KBM-7 (cell line): ENCODE data around the gene TRPV4.
A peak's percentile ranks its signal among the peaks of the same experiment; 100 is the strongest.

Experiments
- DNase-seq: peaks from one replicate; pipeline ENCODE4 v3.0.0-alpha.2; 2015
- in situ Hi-C: fragments of 300-500 bp; cut with MboI; formaldehyde crosslinking; loops from 2 replicates; pipeline ENCODE4 v1.14.3; 2020; ENCODE audit warnings: low sequenced_read_pairs, low pct_unique_long_range_greater_than_20kb, mixed read lengths

The TRPV4 gene

GRCh38 chr12:109770104-109770860, 62.9 kb downstream of the TRPV4 start:
- no peak for DNase-seq

DNA sequence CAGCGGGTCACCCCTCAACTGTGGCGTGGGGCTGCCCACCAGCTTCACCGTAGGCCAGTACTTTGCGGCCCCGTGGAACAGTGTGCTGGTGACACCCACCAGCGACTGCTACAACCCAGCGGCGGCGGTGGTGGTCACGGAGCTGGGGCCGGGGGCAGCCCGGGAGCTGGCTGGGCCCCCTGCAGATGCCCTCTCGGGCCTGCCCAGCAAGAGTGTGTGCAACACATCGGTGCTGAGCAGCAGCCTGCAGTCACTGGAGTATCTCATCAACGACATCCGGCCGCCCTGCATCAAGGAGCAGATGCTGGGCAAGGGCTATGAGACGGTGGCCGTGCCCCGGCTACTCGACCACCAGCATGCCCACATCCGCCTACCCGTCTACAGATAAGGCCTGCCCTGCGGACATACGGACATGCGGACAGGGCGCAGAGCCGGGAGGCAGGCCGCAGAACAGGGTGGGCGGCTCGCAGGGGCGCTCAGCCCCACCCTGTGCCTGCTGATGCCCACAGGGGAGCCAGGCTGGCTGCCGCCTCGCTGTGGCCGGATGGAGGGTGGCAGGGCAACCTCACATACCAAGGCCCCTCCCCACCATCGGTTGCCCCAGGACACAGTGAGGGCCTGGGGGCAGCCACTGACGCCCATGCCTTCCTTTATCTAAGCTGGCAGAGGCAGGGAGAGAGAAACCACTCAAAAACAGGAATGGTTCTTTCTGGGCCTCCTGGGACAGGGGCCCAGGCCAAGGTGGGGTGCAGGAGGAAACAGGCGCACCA, 64.1 kb downstream of the TRPV4 start:
- DNase-seq = no peak
- in situ Hi-C loops = no loop called here

More at GRCh38 chr12:109770104-109770860, 62.9 kb downstream of the TRPV4 start:
- in situ Hi-C loops = loop anchor here (10.0 kb wide), 1 partner anchor 245 kb away; no protein-coding TSS in a partner anchor

DNA sequence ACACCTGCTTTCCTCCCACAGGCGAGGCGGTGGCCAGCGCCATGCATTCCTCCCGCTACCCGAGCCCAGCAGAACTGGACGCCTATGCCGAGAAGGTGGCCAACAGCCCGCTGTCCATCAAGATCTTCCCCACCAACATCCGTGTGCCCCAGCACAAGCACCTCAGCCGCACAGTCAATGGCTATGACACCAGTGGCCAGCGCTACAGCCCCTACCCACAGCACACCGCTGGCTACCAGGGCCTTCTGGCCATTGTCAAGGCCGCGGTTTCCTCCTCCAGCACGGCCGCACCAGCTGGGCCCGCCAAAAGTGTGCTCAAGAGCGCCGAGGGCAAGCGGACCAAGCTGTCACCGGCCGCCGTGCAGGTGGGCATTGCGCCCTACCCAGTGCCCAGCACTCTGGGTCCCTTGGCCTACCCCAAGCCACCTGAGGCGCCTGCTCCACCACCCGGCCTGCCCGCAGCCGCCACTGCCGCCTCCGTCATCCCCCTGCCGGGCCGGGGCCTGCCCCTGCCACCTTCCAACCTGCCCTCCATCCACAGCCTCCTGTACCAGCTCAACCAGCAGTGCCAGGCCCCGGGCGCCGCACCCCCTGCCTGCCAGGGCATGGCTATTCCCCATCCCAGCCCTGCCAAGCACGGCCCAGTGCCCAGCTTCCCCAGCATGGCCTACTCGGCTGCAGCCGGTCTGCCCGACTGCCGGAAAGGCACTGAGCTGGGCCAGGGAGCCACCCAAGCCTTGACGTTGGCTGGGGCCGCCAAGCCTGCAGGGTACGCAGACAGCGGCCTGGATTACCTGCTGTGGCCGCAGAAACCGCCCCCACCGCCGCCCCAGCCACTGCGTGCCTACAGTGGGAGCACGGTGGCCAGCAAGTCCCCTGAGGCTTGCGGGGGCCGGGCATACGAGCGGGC, 65.0 kb downstream of the TRPV4 start:
- DNase-seq = no peak
- in situ Hi-C loops = no loop called here

- in situ Hi-C loops = no loop called here
- no peak for DNase-seq
Measured at GRCh38 chr12:109767456-109767855, 65.7 kb downstream of the TRPV4 start.

DNA sequence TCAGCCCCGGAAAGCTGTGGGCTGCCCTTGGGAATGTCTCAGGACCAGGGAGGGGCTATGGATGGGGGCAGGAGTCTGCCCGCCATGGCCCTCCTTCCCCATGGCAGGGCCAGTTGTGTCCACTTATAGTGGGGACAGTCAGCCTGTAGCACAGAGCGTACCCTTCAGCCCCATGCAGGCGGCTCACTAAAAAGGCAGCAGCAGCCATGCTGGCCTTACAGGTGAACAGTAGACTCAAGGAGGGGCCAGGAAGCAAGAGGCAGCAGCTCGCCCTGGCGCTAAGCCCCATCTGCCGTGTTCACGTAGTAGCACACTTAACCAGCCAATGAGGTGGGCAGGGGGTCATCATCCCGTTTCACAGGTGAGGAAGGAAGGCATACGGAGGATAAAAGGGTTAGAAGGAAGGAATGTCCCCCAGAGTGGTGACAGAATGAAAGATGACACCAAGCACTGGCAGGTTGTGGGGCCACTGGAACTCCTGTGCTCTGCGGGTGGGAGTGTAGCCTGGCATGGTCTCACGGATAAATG, 66.9 kb downstream of the TRPV4 start:
- DNase-seq = no peak
- in situ Hi-C loops = no loop called here

DNA sequence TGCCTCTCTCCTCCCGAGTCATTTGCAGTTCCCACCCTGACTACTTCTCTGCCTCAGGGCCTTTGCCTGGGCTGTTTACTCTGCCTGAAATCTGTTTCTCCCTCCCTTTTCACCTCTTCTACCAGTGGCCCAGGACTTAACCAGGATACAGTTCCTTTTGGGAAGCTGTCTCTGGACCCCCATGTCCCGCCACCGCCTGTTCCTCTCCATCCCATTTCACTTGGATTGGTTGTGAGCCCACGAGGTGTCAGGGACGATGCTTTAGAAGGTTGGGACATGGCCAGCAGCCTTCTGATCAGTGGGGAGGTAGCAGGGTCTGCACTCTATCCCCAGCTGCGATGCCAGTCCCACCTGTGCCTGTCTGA, 67.8 kb downstream of the TRPV4 start:
- in situ Hi-C loops = no loop called here
- DNase-seq = no peak

- DNase-seq = no peak
- in situ Hi-C loops = no loop called here
Measured at GRCh38 chr12:109764776-109765445, 68.3 kb downstream of the TRPV4 start.

GRCh38 chr12:109764123-109764522, 69.1 kb downstream of the TRPV4 start:
- DNase-seq = no peak
- in situ Hi-C loops = no loop called here

- peak; percentile 33 for DNase-seq
- in situ Hi-C loops = no loop called here
Measured at GRCh38 chr12:109763201-109763841, 69.9 kb downstream of the TRPV4 start.

- no peak for DNase-seq
- in situ Hi-C loops = no loop called here
Measured at GRCh38 chr12:109762673-109763191, 70.5 kb downstream of the TRPV4 start.

DNA sequence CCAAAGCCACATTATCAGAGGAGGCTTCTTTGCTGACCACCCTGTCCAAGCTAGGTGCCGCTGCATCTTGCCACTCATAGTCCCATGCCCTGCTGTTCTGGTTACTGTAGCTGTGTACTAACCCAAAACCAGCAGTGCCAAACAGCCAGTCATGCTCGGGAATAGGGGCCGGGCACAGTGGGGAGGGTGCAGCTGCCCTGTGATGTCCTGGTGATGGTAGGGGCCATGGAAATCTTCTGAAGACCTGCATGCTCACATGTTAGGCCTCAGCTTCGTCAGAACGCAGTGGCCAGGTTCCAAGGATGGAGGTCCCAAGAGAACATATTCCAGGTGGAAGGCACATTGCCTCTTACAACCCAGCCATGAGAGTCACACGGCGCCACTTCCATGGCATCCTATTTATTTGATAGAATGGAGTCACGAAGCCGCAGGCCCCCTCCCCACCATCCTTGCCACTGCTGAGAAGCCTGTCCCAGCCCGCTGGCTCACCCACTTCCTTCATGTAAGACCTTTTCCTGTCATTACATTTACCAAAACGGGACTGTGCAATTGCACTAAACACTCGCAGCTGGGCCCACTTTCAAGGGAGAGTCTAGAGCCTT, 71.0 kb downstream of the TRPV4 start:
- no peak for DNase-seq
- in situ Hi-C loops = no loop called here

- DNase-seq = no peak
- in situ Hi-C loops = no loop called here
Measured at GRCh38 chr12:109760930-109761921, 72.0 kb downstream of the TRPV4 start.

DNA sequence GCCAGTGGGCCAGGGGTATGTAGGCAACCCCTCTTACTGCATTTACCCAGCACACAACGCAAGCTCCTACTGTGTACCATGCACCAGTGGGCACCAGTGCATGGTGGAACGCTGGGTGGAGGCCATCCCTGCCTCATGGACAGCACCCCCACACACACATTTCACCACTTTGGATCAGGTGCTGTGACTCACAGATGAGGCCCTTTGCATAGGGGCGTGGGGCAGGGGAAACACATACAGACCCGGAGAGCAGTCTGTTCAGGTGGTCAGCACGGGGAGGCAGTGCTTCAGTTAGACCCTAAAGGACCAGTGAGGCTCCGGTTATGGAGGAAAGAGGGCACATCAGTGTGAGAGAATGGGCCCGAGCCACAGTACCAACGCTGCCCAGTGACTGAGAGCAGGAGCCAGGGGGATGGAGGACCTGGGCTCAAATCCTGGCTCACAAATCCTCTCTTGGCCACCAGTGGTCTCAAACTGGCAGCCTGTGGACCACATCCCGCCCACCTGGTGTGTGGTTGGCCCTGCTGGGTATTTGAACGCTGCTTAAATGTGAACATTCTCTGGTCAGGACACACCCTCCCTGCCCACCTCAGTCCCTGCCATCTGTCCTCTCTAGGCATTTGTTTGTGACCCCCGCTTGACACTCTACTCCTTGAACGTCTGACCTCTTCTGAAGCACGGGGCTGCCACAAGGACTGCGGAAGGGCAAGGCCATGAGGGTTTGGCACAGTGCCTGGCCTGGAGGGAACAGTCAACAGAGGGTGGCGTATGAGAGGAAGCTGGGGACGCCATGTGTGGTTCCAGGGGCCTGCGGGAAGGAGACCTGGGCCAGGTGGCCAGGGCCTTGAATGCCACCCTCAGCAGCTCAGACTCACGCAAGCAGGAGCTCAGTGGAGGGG, 72.9 kb downstream of the TRPV4 start:
- DNase-seq = no peak
- in situ Hi-C loops = no loop called here

DNA sequence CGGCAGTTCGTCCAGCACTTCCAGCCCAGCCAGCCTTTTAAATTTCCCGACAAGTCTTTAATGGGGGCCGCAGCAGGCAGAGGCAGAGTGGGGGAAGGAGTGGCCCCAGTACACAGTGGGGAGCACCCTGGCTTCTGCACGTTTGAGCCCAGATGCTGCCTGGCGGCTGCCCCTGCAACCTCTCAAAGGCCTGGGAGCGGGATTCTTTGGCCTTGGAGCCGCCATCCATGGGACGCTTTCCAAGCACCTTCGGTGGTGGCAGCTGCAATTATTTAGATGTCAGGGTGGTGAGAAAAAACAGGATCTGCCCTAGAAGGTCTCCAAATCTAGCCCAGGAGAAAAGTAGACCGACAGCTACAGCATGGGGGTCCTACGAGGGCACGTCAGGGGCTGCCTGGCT, 73.6 kb downstream of the TRPV4 start:
- in situ Hi-C loops = no loop called here
- no peak for DNase-seq

DNA sequence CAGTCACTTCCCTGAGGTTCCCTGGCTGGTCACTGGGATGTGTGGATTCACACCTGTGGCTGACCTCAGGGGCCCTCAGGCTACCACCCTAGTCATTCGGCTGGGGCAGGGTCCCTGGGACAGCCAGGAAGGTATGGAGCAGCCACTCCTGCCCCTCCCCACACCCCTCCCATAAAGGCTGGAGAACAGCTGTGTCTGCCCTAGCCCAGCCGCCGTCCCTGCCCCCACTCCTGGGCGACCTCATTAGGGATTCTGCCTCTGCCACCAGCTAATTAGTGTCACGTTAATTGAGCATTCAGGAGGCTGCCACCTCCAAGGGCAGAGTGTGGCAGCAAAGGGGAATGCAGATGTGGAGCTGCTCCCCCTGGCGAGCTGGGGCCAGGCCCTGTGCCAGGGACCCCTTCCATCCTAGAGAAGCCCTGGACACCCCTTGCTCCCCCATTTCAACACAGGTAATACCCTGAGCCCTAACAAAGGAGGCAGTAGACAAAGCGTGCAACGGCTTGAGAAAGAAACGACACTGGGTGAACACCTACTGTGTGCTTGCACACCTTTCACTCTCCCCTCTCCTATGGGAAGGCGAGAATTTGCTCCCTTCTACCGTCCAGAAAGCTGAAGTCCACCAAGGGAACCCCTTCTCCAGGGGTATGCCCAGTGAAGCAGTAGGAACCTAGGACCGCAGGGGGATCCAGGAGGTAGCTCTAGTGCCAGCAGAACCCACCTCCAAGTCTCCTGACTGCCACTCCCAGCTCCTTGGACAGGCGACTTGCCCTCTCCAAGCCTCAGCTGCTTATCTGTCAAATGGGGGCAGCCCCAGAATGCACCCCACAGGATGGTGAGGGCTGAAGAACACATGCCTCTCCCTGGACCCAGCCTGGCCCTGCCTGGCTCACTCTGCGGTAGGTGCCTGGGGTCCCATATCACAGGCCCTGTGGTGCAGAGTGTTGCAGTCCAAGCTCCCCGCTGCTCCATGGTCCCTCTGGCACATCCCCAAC, 74.5 kb downstream of the TRPV4 start:
- no peak for DNase-seq
- in situ Hi-C loops = no loop called here
